Loucy (cell line): ENCODE measurements around the gene STAT5B.
"Not testable (repeated sequence)": the region's sequence is repeated elsewhere in the genome, so short reads cannot be mapped to it uniquely, and the experiment has no call there.

Source experiments
- CTCF ChIP-seq: fragments of 200-600 bp; sonication (generic); conservative IDR thresholded peaks from 2 replicates; pipeline ENCODE4 v1.5.1; 2014; ENCODE audit warnings: mild to moderate bottlenecking, antibody characterized with exemption, low read length
- EZH2phosphoT487 ChIP-seq: fragments of 200-600 bp; IDR thresholded peaks from 2 replicates; pipeline ENCODE4 v1.6.1; 2018; ENCODE audit warnings: antibody characterized with exemption, mild to moderate bottlenecking, moderate library complexity, borderline replicate concordance

DNA sequence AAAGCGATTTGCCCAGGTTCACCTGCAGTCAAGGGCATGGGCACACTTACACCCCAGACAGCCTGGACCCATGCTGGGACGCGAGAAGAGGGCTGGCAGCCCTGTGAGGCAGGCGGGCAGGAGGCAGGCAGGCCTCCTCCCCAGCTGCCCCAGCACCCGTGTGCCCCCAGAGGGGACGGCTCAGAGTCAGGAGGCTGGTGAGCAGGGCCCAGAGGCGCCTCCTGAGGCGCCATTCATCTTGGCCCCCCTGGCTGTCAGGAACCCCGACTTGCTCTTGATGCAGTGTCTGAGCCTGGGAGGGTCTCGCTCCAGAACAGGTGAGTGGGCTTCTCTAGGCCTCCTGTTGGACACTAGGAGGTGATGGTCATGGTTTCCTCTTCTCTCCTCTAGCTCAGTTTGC, 23.2 kb upstream of the STAT5B start:
- not testable (repeated sequence) for TF ChIP-seq CTCF, EZH2phosphoT487
